Tongue (tissue), 2 donors: Measurements from ENCODE around the gene TACC2. TPM values are rescaled to one million over a fixed set of nuclear protein-coding genes. Genes with fewer than 3 reads are reported as not detected.

Experiments
- DNase-seq: peaks from one replicate; pipeline ENCODE4 v3.0.0-alpha.2; 2015
- total RNA-seq: library from RNA; depleted of rRNA; stranded (reverse); fragments of >200 nt; gene quantifications from one replicate; pipeline ENCODE4 v1.2.3, GENCODE V29; 2014

Gene TACC2
- total RNA-seq, 1 donor from 2014 or later: 128 TPM

DNA sequence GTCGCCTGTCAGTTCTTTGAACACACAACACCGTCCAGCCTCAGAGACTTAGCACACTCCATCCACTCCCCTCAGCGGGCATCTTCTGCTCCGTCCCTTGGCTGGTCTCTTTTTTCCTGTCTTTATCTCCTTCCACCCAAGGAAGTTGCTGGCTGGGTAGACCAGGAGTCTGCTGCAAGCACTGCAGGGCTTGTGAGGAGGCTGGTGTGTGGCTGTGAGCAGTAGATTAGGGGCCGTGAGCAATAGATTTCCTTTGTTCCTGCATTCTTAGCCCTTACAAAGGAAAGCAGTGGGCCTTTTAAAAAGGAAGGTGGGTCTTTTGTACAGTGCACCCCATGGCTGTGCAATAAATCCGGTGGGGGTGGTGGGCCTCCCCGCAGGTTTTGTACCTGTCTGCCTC is 181.8 kb downstream of the TACC2 start:
- DNase-seq: no peak

DNA sequence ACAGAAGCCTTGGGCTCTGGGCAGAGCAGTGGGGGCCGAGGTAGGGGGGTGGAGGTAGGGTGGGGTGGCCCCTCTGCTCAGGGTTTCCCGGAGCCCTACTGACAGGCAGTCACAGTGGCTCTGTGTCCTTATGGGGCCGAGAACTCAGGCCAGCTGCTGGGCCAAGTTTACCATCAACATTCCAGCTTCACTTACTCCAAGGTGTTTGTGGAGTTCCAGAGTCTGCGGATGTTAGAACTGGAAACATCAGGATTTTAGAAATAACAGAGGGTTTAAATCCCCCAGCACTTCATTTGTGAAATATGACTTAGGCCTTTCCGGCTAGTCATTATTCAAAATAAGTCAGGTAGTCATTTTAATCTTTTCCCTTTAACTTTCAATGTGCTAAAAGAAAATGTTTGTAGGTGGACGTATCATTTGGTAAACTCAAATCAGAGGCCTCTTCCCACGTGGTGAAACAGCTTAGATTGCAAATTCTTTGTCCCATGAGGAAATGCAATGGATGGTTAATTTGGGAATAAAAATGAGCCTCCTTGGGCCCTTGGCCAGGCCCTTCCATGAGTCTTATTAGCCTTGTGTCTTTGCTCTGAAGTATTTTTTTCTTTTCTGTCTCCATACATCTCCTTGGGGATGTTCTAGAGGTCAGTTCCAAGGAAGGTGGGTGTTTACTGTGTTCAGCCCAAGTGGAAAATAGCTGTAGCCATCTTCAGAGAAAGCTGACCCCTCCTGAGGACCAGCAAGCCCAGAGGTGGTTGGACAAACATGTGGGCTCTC is 182.5 kb downstream of the TACC2 start:
- no peak for DNase-seq

DNA sequence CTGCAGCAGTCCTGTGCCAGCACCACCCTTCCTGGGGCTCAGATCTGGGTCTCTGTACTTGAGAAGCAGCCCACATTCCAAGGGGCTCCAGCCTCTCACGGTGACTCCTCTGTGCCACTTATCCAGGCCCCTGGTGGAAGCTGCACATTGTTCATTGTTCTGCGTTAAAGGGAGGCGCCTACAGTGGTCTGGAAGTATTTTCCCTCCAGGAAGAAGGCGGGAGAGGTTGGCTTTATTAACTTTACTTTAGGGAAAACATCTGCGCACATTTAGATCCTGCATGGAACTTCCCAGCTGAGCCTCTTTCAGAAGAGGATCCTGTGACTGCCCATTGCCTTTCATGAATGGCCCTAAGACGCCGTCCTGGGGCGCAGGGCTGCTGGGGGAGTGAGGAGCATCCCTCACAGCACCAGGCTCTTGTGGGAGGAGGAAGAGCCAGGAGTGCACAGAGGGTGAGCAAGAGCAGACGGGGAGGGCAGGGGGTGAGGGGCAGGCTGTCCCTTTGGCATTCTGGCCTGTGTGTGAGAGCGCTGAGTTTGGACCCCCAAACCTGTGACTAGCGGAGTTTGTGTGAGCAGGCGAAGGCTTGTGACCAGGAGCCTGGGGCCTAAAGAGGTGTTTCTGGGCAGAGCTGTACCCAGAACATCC is 183.5 kb downstream of the TACC2 start:
- DNase-seq: peak; percentile 81

DNA sequence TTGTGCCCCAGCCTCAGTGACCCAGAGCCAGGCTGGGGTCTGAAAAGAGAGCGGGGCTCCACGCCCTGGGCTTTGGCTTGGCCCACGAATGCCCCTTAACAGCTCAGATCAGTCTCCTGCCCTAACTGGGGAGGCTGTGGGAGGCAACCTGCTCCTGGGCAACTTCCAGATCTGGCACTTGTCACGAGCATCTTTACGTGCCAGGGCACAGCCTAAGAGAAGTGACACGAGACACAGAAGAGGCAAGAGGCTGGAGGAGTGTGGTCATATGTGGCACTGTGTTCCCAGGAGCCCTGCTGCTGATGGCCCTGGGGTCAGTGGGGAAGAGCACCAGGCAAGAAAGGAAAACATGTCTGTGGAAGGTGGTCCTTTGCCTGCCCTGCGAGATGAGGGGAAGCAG is 184.4 kb downstream of the TACC2 start:
- DNase-seq: no peak

DNA sequence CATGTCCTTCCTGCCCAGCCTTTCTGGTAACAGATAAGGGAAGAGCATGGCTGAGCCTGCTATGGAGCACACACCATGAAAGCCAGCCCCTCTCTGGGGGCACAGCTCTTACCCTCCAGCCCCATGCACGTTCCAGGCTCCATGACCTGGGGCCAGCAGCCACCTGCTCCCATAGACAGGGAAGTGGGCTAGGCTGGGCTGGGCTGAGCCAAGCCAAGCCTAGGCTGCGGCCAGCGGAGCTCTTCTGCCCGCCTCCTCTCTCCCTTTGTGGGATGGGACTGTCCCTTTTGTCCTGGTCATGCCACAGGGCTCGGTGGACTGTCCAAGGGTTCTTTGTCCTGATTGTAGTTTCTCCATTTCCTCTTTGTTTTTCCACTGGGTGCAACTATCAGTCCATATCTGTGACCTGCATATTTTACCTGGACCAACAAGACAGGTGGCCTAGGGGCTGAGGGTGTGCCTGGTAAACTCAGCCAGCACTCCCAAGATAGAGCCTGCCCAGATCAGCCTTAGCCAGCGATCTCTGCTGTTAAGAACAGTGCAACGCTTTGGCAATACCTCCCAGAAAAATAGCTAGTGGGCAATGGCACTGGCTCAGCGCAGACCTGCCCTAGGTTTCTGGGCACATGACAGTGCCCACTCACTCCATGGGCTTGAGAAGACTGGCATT is 184.9 kb downstream of the TACC2 start:
- no peak for DNase-seq

DNA sequence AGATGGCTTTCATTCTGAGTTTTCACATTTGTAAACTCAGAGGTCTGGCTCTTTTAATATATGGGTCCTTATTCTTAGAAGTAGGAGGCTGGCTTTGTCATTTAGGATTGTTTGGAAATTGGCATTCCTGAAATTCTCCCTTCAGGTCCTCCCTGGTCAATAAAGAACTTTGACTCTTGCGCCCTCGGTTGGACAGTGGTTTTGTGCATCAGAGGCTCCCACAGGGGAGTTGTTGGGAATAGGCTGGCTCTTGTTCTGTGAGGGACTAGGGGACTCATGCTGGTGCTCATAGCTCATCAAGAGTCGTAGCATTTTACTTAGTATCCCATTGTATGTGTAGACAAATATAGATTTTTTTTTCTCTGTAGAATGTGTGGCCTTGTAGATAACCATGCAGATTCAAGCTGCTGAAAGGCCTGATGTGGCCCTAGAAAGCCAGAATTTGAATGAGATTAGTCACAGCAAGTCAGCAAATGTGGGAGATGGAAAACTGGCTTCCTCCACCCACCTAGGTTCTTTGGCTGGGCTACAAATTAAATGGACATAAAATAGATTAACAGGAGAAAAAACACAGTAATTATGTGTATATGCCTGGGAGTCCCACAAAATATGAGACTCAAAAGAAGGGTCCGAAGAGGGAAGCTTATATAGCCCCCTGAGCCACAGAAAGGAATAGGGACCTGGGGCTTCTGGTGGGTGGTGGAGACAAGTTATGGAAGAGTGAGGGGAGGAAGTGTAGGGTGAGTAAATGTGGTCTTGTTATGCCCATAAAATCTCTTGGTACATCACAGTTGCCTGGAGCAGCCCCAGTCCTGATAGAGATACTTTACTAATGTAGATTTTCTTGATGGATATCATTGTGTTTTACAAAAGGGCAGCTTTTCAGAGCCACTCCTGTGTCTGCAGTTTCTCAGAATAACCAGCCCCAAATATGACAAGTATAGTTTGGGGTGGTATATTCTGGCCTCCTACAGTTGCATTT is 187.6 kb downstream of the TACC2 start:
- no peak for DNase-seq

DNA sequence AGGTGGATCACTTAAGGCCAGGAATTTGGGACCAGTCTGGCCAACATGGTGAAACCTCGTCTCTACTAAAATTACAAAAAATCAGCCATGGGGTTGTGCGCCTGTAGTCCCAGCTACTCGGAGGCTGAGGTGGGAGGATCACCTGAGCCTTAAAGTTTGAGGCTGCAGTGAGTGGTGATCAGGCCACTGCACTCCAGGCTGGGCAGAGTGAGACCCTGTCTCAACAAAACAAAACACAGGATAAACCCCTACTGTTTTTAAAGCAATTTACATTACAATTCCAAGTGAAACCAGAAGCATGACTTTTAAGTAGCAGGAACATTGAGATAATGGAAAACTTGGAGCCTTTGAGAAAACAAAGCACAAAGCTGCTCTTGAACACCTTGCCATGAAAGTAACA is 189.7 kb downstream of the TACC2 start:
- DNase-seq: no peak

DNA sequence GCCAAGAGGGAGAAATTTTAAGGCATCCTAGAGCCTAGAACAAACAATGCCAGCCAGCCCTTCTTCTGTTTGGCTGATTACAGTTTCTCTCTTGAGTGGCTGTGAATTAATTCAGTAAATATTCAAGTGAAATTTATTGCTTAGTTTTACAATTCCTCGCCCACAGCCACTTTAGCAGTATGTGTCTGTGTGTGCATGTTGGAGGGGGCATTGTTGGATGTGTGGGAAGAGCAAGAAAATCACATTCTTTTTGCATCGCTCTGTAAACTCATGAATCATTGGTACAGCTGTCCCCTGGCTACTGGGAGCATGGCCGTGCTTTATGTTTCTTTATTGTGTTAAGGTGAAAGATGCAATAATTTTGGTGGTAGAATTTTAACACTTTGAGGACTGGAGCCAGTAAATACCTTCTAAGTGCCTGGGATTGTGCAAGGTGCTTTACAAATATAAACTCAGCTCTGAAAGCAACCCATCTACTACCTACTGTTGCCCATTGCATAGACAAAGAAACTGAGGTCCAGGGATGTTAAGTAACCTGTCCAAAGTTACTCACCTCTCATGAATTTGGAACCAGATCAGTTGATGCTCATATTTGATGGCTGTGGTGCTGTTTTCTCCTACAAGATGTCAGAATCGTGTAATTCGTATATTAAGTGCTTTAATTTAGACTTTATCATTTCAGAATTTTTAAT is 192.2 kb downstream of the TACC2 start:
- DNase-seq: no peak

DNA sequence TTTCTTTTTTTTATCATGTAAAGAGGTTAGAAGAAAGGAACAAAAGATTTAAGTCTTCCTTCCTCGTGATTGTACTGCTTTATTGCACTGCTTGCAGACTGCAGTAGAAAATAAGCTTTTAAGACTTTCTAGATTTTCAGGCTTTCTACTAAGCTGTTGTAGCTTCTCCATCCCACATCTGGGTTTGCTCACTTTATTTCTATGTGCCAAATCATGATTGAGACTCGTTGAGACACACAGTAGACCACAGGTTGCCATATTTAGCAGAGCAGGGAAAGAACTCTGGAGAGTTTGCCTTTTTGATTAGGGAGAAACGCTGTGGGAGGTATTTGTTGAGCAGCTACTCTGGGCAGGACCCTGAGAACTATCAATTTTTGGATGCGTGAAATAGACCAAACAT is 192.9 kb downstream of the TACC2 start:
- DNase-seq: peak; percentile 79

DNA sequence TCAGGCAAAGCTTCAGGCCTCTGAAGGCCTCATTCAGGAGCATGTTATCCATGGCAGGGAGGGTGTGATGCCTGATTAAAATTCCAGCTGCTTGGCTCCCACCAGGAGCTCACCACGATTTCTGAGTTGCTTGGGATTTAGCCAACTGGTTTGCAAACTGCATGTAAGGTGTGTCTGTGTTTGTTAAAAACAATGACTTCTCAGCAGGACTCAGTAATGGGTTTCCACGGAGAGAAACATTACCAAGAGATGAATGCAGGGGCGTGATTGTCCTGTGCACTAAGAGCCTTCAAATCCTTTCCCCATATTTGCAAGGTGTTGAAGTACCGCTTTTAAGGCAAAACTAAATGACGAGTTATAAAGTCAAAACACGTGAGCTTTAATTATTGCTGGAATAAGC is 193.3 kb downstream of the TACC2 start:
- peak; percentile 54 for DNase-seq

DNA sequence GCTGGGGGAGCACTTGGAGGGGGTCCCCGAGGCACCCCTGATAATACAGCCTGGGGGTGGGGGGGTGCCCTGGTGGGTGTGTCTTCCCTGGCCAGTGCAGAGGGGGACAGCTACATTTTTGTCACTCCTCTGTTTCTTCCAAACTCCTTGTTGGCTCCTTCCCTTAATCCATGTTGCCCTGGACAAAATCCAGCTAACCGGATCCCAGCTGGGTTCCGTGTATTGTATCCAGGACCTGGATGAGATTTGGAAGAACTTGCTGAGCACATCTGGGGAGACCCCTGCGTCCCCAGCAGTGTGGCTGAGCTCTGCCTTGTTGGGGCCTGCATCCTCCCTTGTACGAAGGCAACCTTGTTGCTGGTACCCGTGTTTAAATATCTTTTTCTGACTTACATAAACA is 195.3 kb downstream of the TACC2 start:
- DNase-seq: peak; percentile 40

DNA sequence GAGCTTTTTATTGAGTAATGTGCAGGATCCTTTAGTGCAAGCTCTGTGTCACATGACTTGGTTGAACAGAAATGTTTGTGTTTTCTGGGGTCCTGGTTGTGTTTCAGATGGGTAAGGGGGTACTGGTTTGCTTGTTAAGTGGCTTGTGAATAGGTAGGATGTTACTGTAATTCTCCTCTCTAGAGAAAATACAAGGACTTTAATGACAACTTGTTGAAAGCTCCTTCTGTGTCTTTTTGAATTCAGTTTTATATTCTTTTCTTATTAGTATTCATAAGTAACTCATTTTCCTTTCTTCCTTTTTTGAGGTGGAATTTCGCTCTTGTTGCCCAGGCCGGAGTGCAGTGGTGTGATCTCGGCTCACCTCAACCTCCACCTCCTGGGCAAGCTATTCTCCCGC is 196.7 kb downstream of the TACC2 start:
- DNase-seq: no peak

DNA sequence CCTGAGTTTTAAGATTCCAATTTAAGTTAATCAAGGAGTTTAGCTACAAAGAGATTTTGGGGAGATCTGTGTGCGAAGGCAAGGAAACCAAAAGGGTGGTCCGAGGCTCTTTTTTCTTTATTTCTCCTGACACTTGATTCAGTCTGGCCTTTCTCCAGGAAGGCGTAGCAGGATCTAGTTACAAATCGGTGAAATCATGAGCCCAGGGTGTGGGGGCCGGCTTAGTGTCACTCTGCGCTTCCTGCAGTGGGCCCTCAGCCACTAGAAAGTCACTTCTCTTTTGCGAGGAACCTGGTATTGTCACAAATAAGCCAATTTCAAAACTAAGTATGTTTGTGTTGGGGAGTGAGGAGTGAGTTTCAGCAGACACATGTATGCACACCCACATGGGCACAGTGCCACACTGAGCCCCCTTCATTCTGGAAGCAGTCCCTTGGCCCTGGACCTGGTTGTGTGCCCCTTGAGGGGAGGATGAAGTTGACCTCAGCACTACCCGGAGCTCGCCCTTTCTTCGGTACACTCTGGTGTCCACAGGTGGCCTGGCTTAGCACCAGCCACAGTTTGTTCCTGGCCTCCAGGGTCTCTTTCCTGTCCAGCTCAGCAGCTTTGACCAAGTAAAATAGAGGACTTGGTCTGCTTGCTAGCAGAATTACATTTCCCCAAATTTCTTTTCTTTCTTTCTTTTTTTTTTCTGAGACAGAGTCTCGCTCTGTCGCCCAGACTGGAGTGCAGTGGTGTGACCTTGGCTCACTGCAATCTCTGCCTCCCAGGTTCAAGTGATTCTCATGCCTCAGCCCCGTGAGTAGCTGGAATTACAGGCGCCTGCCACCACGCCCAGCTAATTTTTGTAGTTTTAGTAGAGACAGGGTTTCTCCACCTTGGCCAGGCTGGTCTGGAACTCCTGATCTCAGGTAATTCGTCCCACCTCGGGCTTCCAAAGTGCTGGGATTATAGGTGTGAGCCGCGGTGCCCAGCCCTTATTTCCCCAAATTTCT is 198.2 kb downstream of the TACC2 start:
- DNase-seq: peak; percentile 78

DNA sequence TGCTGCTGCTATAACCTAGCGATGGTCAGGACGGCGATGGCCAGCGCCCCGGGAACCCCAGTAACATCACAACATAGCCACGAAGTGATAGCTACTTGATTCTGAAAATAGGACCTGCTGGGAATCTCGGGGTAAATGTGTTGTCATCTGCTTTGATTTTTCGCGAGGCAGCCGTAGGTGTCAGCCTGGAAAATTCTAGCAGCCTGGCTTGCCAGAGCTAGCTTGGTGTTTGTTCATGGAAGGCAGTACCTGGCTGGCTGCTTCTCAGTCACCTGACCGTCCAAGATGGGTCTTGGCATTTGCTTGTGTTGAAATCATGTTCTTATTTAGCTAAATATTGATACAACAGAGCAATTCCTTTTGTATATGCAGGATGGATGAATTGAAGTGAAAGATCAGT is 199.7 kb downstream of the TACC2 start:
- no peak for DNase-seq

DNA sequence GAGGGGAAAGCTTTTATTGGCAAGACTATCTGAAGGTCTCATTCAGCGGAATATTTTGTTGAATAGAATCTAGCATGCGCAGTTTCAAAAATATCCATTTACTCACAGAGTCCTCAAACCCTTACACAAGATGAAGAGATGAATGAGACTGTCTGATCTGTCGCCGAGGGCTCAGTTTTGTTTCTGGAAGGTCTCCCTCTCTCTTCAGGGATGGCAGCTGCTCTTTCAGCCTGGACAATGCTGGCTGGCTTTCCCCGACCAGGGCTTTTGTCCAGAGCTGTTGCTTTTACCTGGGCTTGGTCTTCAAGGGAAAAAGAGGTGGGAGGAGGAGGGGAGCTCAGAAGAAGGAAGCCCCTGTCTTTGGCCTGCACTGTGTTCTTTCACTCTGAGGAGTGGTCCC is 200.2 kb downstream of the TACC2 start:
- no peak for DNase-seq

DNA sequence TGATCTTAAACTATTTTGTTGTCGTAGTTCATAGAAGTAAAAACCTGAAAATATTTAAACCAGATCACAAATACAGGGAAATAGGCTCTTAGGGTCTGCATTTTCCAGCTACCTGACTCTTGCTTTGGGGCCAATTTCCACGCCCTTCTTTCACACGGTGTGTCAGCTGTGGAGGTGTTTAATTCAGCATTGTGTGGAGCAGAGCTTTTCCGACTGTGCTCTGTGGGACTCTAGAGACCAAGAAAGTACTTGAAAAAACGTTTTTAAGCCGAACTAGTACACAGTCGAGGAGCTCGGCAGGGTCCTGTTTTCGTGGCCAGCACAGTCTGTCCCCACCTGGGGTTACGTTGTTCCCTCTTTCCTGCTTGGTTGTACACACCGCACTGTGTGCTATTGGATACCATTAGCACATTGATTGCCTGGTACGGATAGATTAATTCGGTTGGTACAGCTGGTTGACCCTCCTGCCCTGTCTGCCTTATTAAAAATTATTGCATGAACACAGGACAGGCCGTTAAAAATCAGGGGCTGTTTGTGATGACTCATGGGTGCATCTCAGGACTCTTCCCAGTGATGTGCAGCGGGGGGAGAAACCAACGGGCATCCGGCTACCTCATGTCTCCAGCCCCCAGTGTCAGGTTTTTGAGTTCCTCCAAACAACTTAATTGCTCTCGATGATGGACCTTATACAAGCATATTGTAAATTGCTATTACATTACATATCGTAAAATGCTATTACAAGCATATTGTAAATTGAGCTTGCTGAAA is 201.4 kb downstream of the TACC2 start:
- no peak for DNase-seq

DNA sequence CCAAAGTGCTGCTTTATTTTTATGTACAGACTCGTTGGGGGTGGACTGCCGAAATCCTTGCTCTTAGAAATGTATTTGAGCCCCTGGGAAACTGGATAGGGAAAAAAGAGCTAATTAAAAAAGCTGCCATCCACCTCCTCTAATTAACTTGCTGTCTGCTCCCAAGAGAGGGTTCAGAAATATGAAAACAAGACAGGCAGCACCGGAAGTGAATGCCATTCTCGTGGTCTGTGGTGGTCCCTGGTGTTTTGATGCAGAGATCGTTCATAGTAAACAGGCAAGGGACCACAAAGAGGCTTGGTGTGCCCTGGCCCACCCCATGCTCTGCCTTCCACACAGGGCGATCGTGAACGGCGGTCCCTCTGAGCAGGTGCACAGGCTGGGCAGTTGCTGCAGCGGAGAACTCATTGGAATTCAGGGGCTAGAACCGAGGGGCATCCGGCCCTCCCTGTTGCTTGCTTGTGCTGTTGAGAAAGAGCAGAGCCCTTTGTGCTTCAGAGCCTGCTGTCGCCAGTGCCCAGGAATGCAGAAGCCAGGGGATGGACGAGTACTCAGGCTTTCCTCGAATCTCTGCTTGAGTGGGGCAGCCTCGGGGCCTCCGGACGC is 203.1 kb downstream of the TACC2 start:
- peak; percentile 62 for DNase-seq

DNA sequence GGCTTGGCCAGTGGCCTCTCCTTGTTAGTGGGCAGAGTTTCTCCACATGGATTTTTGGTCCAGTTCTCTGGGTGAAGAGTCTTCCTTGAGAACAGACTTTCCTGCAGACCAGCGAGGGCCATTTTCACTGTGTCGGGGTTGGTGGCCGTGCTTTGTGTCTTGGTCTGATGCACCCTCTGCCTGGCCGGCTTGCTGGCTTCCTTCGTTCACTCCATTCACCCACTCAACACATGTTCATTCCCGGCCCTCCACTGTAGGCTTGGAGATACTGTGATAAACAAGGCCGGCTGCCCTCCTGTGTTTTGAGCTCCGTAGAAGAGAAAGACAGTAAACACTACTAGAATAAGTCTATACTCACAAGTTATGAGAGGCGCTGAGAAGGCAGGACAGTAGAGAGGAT is 205.3 kb downstream of the TACC2 start:
- DNase-seq: no peak

DNA sequence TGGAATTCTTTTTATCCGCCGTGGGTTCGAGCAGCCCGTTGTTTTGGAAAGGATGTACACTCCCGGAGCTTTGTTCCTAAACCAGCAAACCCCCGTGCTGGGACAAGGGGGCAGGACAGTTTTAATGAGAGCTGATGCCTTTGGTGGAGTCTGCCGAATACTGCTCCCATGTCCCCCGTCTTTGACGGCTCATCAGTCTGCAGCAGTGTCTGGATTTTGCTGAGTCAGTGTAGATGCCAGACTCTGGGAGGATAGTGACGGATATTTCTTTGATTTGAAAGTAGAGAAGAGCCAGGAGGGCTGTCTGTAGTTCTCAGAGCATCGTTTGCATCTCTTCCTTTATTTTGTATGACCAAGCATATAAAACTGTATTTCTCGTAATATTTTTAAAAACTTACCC is 207.3 kb downstream of the TACC2 start:
- no peak for DNase-seq
